Mesendoderm (in vitro differentiated cells): ENCODE measurements around the gene THSD4.

Source experiments
- DNase-seq: peaks from one replicate; pipeline ENCODE4 v3.0.0; 2013
- H2AK5ac ChIP-seq: 2 replicates; pipeline ENCODE4 v1.6.1; 2013; ENCODE audit warnings: low read length, inconsistent platforms
- H2BK120ac ChIP-seq: 2 replicates; pipeline ENCODE4 v1.6.1; 2013; ENCODE audit warnings: low read depth, mild to moderate bottlenecking, low read length, moderate library complexity, mixed read lengths
- H2BK15ac ChIP-seq: replicated peaks from 2 replicates; pipeline ENCODE4 v1.6.1; 2013; ENCODE audit warnings: low read depth, mild to moderate bottlenecking, moderate library complexity
- H2BK5ac ChIP-seq: 2 replicates; pipeline ENCODE4 v1.6.1; 2013; ENCODE audit warnings: low read length, inconsistent platforms
- H3K18ac ChIP-seq: 2 replicates; pipeline ENCODE4 v1.6.1; 2013; ENCODE audit warnings: mild to moderate bottlenecking, low read length, mixed read lengths
- H3K23ac ChIP-seq: one replicate; pipeline ENCODE4 v1.6.1; 2013; ENCODE audit warnings: low read length
- H3K27ac ChIP-seq: 2 replicates; pipeline ENCODE4 v1.5.1; 2013; ENCODE audit warnings: low read depth, mild to moderate bottlenecking, inconsistent platforms, low read length, moderate library complexity
- H3K27me3 ChIP-seq: 2 replicates; pipeline ENCODE4 v1.6.1; 2013; ENCODE audit warnings: low read length, control low read depth, mild to moderate bottlenecking, inconsistent platforms; ENCODE audit not compliant: insufficient read depth, poor library complexity
- H3K36me3 ChIP-seq: 2 replicates; pipeline ENCODE4 v1.6.1; 2013; ENCODE audit warnings: low read length, inconsistent platforms; ENCODE audit not compliant: control insufficient read depth, insufficient read depth
- H3K4ac ChIP-seq: one replicate; pipeline ENCODE4 v1.6.1; 2013; ENCODE audit warnings: low read depth, mild to moderate bottlenecking, low read length, moderate library complexity
- H3K4me1 ChIP-seq: 2 replicates; pipeline ENCODE4 v1.6.1; 2013; ENCODE audit warnings: low read depth, low read length, inconsistent platforms; ENCODE audit not compliant: control insufficient read depth
- H3K4me2 ChIP-seq: 2 replicates; pipeline ENCODE4 v1.6.1; 2013; ENCODE audit warnings: low read length
- H3K4me3 ChIP-seq: 2 replicates; pipeline ENCODE4 v1.5.1; 2013; ENCODE audit warnings: mild to moderate bottlenecking, low read length
- H3K56ac ChIP-seq: one replicate; pipeline ENCODE4 v1.6.1; 2013; ENCODE audit warnings: low read length
- H3K79me1 ChIP-seq: 2 replicates; pipeline ENCODE4 v1.6.1; 2013; ENCODE audit warnings: low read length, inconsistent platforms
- H3K79me2 ChIP-seq: 2 replicates; pipeline ENCODE4 v1.6.1; 2013; ENCODE audit warnings: mild to moderate bottlenecking, low read length; ENCODE audit not compliant: control insufficient read depth, insufficient read depth
- H3K9ac ChIP-seq: 2 replicates; pipeline ENCODE4 v1.6.1; 2013; ENCODE audit warnings: low read length, inconsistent platforms
- H4K5ac ChIP-seq: one replicate; pipeline ENCODE4 v1.6.1; 2013; ENCODE audit warnings: low read length
- H4K8ac ChIP-seq: one replicate; pipeline ENCODE4 v1.6.1; 2013; ENCODE audit warnings: low read depth, mild to moderate bottlenecking, control low read depth, low read length, moderate library complexity
- WGBS: extraction: QIAGEN DNeasy Blood & Tissue Kit; methylation state at CpG from one replicate; pipeline ENCODE4 v1.1.7; 2013; ENCODE audit warnings: low lambda C conversion rate, missing lambda C conversion rate; ENCODE audit not compliant: insufficient coverage; ENCODE audit errors: extremely low coverage; 5-methylcytosine and 5-hydroxymethylcytosine counted together

THSD4 gene

DNA sequence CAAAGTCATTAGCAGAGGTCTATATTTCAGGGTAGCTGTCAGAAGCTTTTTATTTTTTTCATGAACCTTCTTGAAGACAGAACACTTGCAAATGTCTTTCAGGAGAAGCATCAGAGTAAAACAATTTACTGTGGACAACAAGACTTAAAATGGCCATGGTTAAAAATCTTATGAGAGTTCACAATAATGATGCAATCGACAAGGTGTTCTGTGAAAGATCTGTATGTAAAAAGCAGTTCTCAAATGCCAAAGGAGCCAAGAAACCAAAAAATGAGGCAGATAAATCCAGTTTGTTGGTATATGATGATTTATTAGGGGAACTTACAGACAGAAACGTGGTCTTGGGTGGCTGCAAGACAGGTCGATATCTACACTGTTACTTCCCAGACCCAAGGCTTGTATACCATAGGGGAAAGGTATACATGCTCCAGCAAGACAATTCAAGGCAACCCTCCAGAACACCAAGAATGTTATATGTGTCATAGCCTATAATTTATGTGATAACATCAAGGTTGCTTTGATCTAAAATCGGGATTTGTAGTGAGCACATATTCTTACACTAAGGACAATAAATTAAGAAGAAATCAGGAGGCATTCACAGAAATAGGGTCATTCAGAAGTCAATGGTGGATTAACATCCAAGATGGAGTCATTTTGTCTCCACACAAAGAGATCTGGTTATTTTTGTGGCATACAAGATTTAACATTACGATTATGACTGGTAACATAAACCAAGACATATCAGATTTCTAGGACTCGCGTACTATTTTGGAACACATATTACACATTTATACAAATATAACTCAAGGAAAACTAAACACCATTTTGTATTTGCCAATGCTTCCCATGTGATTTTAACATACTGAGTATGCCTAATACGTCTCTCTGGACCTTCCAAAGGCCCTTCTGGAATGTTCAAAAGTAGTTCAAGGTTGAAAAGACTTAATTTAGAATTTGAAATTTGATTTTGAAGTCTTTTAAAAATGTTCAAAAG lies 316.4 kb downstream of the THSD4 start:
- H3K36me3 ChIP-seq = no peaks in the 10 kb centered on the region
- WGBS = no CpG with 5 or more reads among the region's 8 CpGs
- no peak for DNase-seq
- no peak overlapping the region for H2BK5ac ChIP-seq
- H3K23ac ChIP-seq = no peak overlapping the region
- H3K18ac ChIP-seq = no peak overlapping the region
- no peak overlapping the region for H4K5ac ChIP-seq
- no peaks in the 10 kb centered on the region for H3K79me2 ChIP-seq
- no peaks in the 10 kb centered on the region for H3K79me1 ChIP-seq
- no peak overlapping the region for H4K8ac ChIP-seq
- H2BK120ac ChIP-seq = no peak overlapping the region
- no peak overlapping the region for H3K56ac ChIP-seq
- no peak overlapping the region for H3K27ac ChIP-seq
- no peak overlapping the region for H3K4ac ChIP-seq
- H3K4me3 ChIP-seq = no peak overlapping the region
- no peak overlapping the region for H3K9ac ChIP-seq
- no peak overlapping the region for H2AK5ac ChIP-seq
- no peaks in the 10 kb centered on the region for H3K4me1 ChIP-seq
- no peak overlapping the region for H2BK15ac ChIP-seq
- H3K4me2 ChIP-seq = no peak overlapping the region
- no peaks in the 10 kb centered on the region for H3K27me3 ChIP-seq

DNA sequence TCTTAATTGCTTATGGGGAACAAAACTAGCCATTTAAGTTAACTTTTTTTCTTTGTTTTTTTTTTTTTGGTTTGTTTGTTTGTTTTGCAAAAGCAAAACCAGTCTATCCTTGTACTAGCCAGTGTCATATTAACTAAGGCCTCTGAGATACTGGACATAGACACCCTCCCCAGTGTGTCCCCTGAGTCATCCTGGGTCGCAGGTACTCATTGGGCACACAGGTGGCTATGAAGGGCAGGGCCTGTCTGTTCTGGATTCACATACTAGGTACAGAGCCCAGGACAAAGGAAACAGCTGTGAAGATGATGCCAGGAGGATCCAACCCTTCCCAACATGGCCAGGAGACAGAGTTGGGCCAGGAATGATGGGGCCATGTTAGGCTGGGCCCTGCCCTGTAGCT lies 318.1 kb downstream of the THSD4 start:
- DNase-seq = no peak
- no peak overlapping the region for H3K9ac ChIP-seq
- no peak overlapping the region for H3K18ac ChIP-seq
- H3K4me3 ChIP-seq = no peak overlapping the region
- H2BK15ac ChIP-seq = no peak overlapping the region
- no CpG with 5 or more reads among the region's 1 CpG for WGBS
- H3K23ac ChIP-seq = no peak overlapping the region
- H3K27me3 ChIP-seq = no peaks in the 10 kb centered on the region
- no peak overlapping the region for H2BK5ac ChIP-seq
- no peaks in the 10 kb centered on the region for H3K4me1 ChIP-seq
- no peaks in the 10 kb centered on the region for H3K36me3 ChIP-seq
- H3K27ac ChIP-seq = no peak overlapping the region
- H3K56ac ChIP-seq = no peak overlapping the region
- no peak overlapping the region for H3K4me2 ChIP-seq
- H3K79me1 ChIP-seq = no peaks in the 10 kb centered on the region
- no peaks in the 10 kb centered on the region for H3K79me2 ChIP-seq
- H2AK5ac ChIP-seq = no peak overlapping the region
- H4K5ac ChIP-seq = no peak overlapping the region
- no peak overlapping the region for H2BK120ac ChIP-seq
- no peak overlapping the region for H3K4ac ChIP-seq
- H4K8ac ChIP-seq = no peak overlapping the region

DNA sequence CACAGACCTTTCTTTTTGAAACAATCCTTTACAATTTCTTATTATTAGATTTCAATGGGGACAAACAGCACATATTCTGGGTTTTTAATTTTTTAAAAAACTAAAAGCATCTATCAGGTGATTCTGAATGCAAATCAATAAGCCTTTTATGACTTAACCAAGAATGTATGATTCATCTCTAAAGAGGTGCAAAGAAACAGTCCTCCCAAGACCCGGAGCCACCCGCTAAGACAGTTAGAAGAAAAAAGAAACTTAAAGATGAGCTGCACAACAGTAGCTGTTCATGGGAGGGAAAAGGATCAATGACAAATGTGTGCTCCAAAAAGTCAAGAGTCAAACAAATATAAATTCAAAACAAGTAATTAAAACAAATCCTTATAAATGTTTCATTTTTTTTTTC lies 319.5 kb downstream of the THSD4 start:
- Histone ChIP-seq H3K36me3 (no peaks in the 10 kb centered on the region), H3K4me2 (no peak overlapping the region), H3K27me3 (no peaks in the 10 kb centered on the region), H3K79me2 (no peaks in the 10 kb centered on the region), H2AK5ac (no peak overlapping the region), H3K18ac (no peak overlapping the region), H3K4me1 (no peaks in the 10 kb centered on the region), H2BK15ac (no peak overlapping the region), H3K23ac (no peak overlapping the region), H2BK120ac (no peak overlapping the region), H4K8ac (no peak overlapping the region), H2BK5ac (no peak overlapping the region), H3K4me3 (no peak overlapping the region), H3K79me1 (no peaks in the 10 kb centered on the region), H4K5ac (no peak overlapping the region), H3K4ac (no peak overlapping the region), H3K27ac (no peak overlapping the region), H3K9ac (no peak overlapping the region), H3K56ac (no peak overlapping the region)
- WGBS = no CpG with 5 or more reads among the region's 2 CpGs
- DNase-seq = no peak

DNA sequence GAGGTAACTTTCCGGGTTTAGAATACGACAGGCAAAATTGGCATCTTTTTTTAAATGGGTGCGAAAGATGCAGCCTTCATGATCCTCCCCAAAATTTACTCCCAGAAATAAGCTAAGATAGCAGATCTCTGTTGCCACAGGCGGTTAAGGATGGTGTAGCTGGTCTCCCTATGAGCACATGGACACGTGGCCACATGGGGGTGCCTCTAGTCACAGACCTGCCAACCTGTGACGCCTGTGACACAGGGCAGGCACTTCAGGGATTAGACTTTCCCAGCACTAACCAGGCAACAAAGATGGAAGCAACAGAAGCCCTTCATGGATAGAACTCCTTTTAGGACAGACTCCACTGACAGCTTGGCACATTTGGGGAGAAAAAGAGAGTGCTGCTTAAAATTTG lies 320.3 kb downstream of the THSD4 start:
- no CpG with 5 or more reads among the region's 6 CpGs for WGBS

DNA sequence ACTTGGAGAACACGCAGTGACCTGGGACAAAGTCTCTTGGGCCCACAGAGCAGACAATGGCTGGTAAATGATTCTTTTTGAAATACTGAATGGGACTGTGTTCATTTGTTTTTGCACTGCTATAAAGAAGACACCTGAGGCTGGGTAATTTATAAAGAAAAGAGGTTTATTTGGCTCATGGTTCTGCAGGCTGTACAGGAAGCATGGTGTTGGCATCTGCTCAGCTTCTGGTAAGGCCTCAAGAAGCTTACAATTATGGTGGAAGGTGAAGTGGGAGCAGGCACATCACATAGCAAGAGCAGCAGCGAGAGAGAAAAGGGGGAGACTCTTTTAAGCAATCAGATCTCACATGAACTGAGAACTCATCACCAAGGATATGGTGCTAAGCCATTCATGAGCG lies 321.6 kb downstream of the THSD4 start:
- H4K5ac ChIP-seq = no peak overlapping the region
- no peak overlapping the region for H3K4ac ChIP-seq
- H3K18ac ChIP-seq = no peak overlapping the region
- H3K27me3 ChIP-seq = no peaks in the 10 kb centered on the region
- H3K23ac ChIP-seq = no peak overlapping the region
- DNase-seq = no peak
- no peaks in the 10 kb centered on the region for H3K79me1 ChIP-seq
- no peak overlapping the region for H3K4me3 ChIP-seq
- H3K56ac ChIP-seq = no peak overlapping the region
- H3K36me3 ChIP-seq = no peaks in the 10 kb centered on the region
- no peak overlapping the region for H2AK5ac ChIP-seq
- no peaks in the 10 kb centered on the region for H3K4me1 ChIP-seq
- no peak overlapping the region for H3K27ac ChIP-seq
- H3K9ac ChIP-seq = no peak overlapping the region
- H4K8ac ChIP-seq = no peak overlapping the region
- H3K79me2 ChIP-seq = no peaks in the 10 kb centered on the region
- no peak overlapping the region for H2BK120ac ChIP-seq
- WGBS = no CpG with 5 or more reads among the region's 3 CpGs
- no peak overlapping the region for H3K4me2 ChIP-seq
- no peak overlapping the region for H2BK15ac ChIP-seq
- H2BK5ac ChIP-seq = no peak overlapping the region

More for the DNA sequence above, 320.3 kb downstream of the THSD4 start:
- Histone ChIP-seq H3K27ac (no peak overlapping the region), H3K4ac (no peak overlapping the region), H2BK120ac (no peak overlapping the region), H3K79me2 (no peaks in the 10 kb centered on the region), H3K4me3 (no peak overlapping the region), H3K79me1 (no peaks in the 10 kb centered on the region), H3K18ac (no peak overlapping the region), H3K23ac (no peak overlapping the region), H2BK5ac (no peak overlapping the region), H4K5ac (no peak overlapping the region), H3K4me2 (no peak overlapping the region), H2AK5ac (no peak overlapping the region), H3K56ac (no peak overlapping the region), H3K4me1 (no peaks in the 10 kb centered on the region), H2BK15ac (no peak overlapping the region), H4K8ac (no peak overlapping the region), H3K27me3 (no peaks in the 10 kb centered on the region), H3K36me3 (no peaks in the 10 kb centered on the region), H3K9ac (no peak overlapping the region)
- peak; percentile 33 for DNase-seq
